ENCODE data around the gene C2orf80. TPM values are rescaled to one million over a fixed set of nuclear protein-coding genes. Genes with fewer than 3 reads are reported as not detected.
"Not testable (repeated sequence)": the region's sequence is repeated elsewhere in the genome, so short reads cannot be mapped to it uniquely, and the experiment has no call there.

Gene C2orf80
- total and polyA plus RNA-seq, 12 donors, result not detected

- Histone ChIP-seq H3K27ac (no peak overlapping the region), H3K4me3 (no peak overlapping the region), H3K27me3 (no peaks in the 10 kb centered on the region), H3K4me1 (replicated peaks in 1 of 2) (no peaks in the 10 kb centered on the region), H3K9me3 (replicated peaks in 1 of 3) (no peaks in the 10 kb centered on the region), H3K36me3 (replicated peaks in 1 of 2) (no peaks in the 10 kb centered on the region)
- WGBS, 4 donors, result 84 to 91% (median 88%) methylated on average over 18 of the region's 18 CpGs
- no peak for TF ChIP-seq POLR2A (IDR thresholded peaks at IDR 0.05)
- TF ChIP-seq, protein P1, sequence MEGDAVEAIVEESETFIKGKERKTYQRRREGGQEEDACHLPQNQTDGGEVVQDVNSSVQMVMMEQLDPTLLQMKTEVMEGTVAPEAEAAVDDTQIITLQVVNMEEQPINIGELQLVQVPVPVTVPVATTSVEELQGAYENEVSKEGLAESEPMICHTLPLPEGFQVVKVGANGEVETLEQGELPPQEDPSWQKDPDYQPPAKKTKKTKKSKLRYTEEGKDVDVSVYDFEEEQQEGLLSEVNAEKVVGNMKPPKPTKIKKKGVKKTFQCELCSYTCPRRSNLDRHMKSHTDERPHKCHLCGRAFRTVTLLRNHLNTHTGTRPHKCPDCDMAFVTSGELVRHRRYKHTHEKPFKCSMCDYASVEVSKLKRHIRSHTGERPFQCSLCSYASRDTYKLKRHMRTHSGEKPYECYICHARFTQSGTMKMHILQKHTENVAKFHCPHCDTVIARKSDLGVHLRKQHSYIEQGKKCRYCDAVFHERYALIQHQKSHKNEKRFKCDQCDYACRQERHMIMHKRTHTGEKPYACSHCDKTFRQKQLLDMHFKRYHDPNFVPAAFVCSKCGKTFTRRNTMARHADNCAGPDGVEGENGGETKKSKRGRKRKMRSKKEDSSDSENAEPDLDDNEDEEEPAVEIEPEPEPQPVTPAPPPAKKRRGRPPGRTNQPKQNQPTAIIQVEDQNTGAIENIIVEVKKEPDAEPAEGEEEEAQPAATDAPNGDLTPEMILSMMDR (IDR thresholded peaks at IDR 0.05), result no peak
- intact Hi-C loops (cut with DNase I), result no loop called here
- no peak for DNase-seq
These were observed 50.4 kb downstream of the C2orf80 start for GRCh38 chr2:208139447-208139846.

- intact Hi-C loops (cut with DNase I), result not testable (repeated sequence)
- 91 to 95% (median 92%) methylated on average over 7 of the region's 7 CpGs for WGBS, 4 donors
These were observed 51.5 kb downstream of the C2orf80 start for GRCh38 chr2:208138334-208138733.

DNA sequence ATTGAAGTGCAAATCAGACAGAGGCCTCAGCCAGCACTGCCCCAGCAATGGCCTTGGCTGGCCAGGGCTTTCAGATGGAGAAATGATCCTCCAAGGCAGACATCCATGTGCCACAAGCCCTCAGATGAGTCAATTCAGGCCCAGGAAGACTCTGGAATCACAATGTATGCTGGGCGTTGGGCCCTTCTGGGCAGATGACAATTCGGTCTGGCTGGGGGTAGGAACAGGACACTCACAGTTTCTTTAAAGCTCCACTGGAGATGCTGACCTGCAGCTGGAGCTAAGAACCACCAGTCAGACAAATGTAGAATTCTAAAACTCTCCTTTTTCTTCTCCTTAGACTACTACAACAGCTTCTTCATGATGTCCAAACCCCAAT is 53.1 kb downstream of the C2orf80 start:
- no peak for DNase-seq

More at GRCh38 chr2:208138334-208138733, 51.5 kb downstream of the C2orf80 start:
- not testable (repeated sequence) for H3K27me3 ChIP-seq; H3K36me3 ChIP-seq (replicated peaks in 1 of 2); DNase-seq; H3K27ac ChIP-seq; H3K4me3 ChIP-seq; H3K4me1 ChIP-seq (replicated peaks in 1 of 2); H3K9me3 ChIP-seq (replicated peaks in 1 of 3)

GRCh38 chr2:208135794-208136715 is 53.8 kb downstream of the C2orf80 start:
- Histone ChIP-seq H3K4me3 (no peak overlapping the region), H3K9me3 (replicated peaks in 1 of 3) (no peaks in the 10 kb centered on the region), H3K36me3 (replicated peaks in 1 of 2) (no peaks in the 10 kb centered on the region), H3K27me3 (no peaks in the 10 kb centered on the region), H3K27ac (no peak overlapping the region), H3K4me1 (replicated peaks in 1 of 2) (no peaks in the 10 kb centered on the region)
- intact Hi-C loops (cut with DNase I), result no loop called here
- no peak for DNase-seq
- 85 to 88% (median 85%) methylated on average over 11 of the region's 11 CpGs for WGBS, 4 donors
- no peak for TF ChIP-seq POLR2A (IDR thresholded peaks at IDR 0.05)
- TF ChIP-seq, protein P1 (IDR thresholded peaks at IDR 0.05), result no peak

More for the DNA sequence above, 53.1 kb downstream of the C2orf80 start:
- intact Hi-C loops (cut with DNase I), result no loop called here
- H3K4me1 ChIP-seq (replicated peaks in 1 of 2), result no peaks in the 10 kb centered on the region
- H3K9me3 ChIP-seq (replicated peaks in 1 of 3), result no peaks in the 10 kb centered on the region
- H3K27ac ChIP-seq, result no peak overlapping the region
- no peaks in the 10 kb centered on the region for H3K36me3 ChIP-seq (replicated peaks in 1 of 2)
- no peaks in the 10 kb centered on the region for H3K27me3 ChIP-seq
- H3K4me3 ChIP-seq, result no peak overlapping the region
- WGBS, 4 donors, result 84 to 100% (median 91%) methylated on average over 1 to 2 of the region's 2 CpGs
- no peak for TF ChIP-seq POLR2A (IDR thresholded peaks at IDR 0.05)
- TF ChIP-seq, protein P1 (IDR thresholded peaks at IDR 0.05), result no peak
